Measurements from ENCODE around the gene EEF1AKMT1. TPM values are rescaled to one million over a fixed set of nuclear protein-coding genes. Genes with fewer than 3 reads are reported as not detected.

Gene EEF1AKMT1
- polyA plus RNA-seq, 1 donor from 2014 or later, result 8.2 TPM

- no peaks in the 10 kb centered on the region for H3K36me3 ChIP-seq (ENCODE audit: insufficient read depth, low read length)
- H3K27ac ChIP-seq (ENCODE audit: low read length), result no peak overlapping the region
- no peak overlapping the region for H3K4me3 ChIP-seq (ENCODE audit: low read length)
- no peak overlapping the region for H2AFZ ChIP-seq (ENCODE audit: low read depth, low read length)
- H4K20me1 ChIP-seq (ENCODE audit: insufficient read depth), result no peaks in the 10 kb centered on the region
- H3F3A ChIP-seq (ENCODE audit: insufficient read depth, low read length, poor library complexity, severe bottlenecking), result no peaks in the 10 kb centered on the region
- H3K79me2 ChIP-seq (replicated peaks; ENCODE audit: insufficient read depth, low read length), result no peaks in the 10 kb centered on the region
- no peaks in the 10 kb centered on the region for H3K9me3 ChIP-seq (ENCODE audit: low read length)
- TF ChIP-seq EZH2 (IDR thresholded peaks at IDR 0.05; ENCODE audit: borderline replicate concordance, insufficient read depth, low read length, poor library complexity, severe bottlenecking), result no peak
- TF ChIP-seq TAF1 (IDR thresholded peaks at IDR 0.05; ENCODE audit: low read depth), result no peak
- TF ChIP-seq MXI1 (conservative IDR thresholded peaks at IDR 0.05; ENCODE audit: poor library complexity, severe bottlenecking), result no peak
- TF ChIP-seq REST (IDR thresholded peaks at IDR 0.05; ENCODE audit: borderline replicate concordance), result no peak
- TF ChIP-seq POLR2AphosphoS5 (IDR thresholded peaks at IDR 0.05), result no peak
- no peak for TF ChIP-seq SMC3 (conservative IDR thresholded peaks at IDR 0.05; ENCODE audit: poor library complexity)
- no peak for TF ChIP-seq RAD21 (conservative IDR thresholded peaks at IDR 0.05)
- TF ChIP-seq CTCF (IDR thresholded peaks at IDR 0.05; ENCODE audit: poor library complexity, severe bottlenecking), result no peak
- no peak for TF ChIP-seq EP300 (conservative IDR thresholded peaks at IDR 0.05; ENCODE audit: poor library complexity, severe bottlenecking)
- no peak overlapping the region for H3K9ac ChIP-seq (ENCODE audit: low read length)
- H3K9me2 ChIP-seq (ENCODE audit: insufficient read depth, low read length), result no peaks in the 10 kb centered on the region
- H3K4me2 ChIP-seq (ENCODE audit: low read length), result no peak overlapping the region
- no peaks in the 10 kb centered on the region for H3K27me3 ChIP-seq (ENCODE audit: insufficient read depth, low read depth, low read length)
These were observed 64.0 kb downstream of the EEF1AKMT1 start for GRCh38 chr13:20709782-20710181.

GRCh38 chr13:20709369-20709768 is 64.4 kb downstream of the EEF1AKMT1 start:
- no peak overlapping the region for H3K9ac ChIP-seq (ENCODE audit: low read length)
- no peak overlapping the region for H3K4me3 ChIP-seq (ENCODE audit: low read length)
- H3K9me2 ChIP-seq (ENCODE audit: insufficient read depth, low read length), result no peaks in the 10 kb centered on the region
- no peak overlapping the region for H3K4me2 ChIP-seq (ENCODE audit: low read length)
- H3K36me3 ChIP-seq (ENCODE audit: insufficient read depth, low read length), result no peaks in the 10 kb centered on the region
- H2AFZ ChIP-seq (ENCODE audit: low read depth, low read length), result no peak overlapping the region
- no peak for TF ChIP-seq SMC3 (conservative IDR thresholded peaks at IDR 0.05; ENCODE audit: poor library complexity)
- no peak for TF ChIP-seq TAF1 (IDR thresholded peaks at IDR 0.05; ENCODE audit: low read depth)
- TF ChIP-seq POLR2AphosphoS5 (IDR thresholded peaks at IDR 0.05), result no peak
- TF ChIP-seq EZH2 (IDR thresholded peaks at IDR 0.05; ENCODE audit: borderline replicate concordance, insufficient read depth, low read length, poor library complexity, severe bottlenecking), result no peak
- no peak for TF ChIP-seq REST (IDR thresholded peaks at IDR 0.05; ENCODE audit: borderline replicate concordance)
- TF ChIP-seq RAD21 (conservative IDR thresholded peaks at IDR 0.05), result no peak
- H4K20me1 ChIP-seq (ENCODE audit: insufficient read depth), result no peaks in the 10 kb centered on the region
- H3K9me3 ChIP-seq (ENCODE audit: low read length), result no peaks in the 10 kb centered on the region
- no peaks in the 10 kb centered on the region for H3K27me3 ChIP-seq (ENCODE audit: insufficient read depth, low read depth, low read length)
- H3F3A ChIP-seq (ENCODE audit: insufficient read depth, low read length, poor library complexity, severe bottlenecking), result no peaks in the 10 kb centered on the region
- no peaks in the 10 kb centered on the region for H3K79me2 ChIP-seq (replicated peaks; ENCODE audit: insufficient read depth, low read length)
- no peak overlapping the region for H3K27ac ChIP-seq (ENCODE audit: low read length)
